Mucosa of descending colon (tissue), 3 donors: ENCODE measurements around the gene PKNOX2. TPM values are rescaled to one million over a fixed set of nuclear protein-coding genes. Genes with fewer than 3 reads are reported as not detected.

Source experiments
- ATAC-seq: fragments of 200-7000 bp; cut with Tn5 transposase; one replicate; pipeline ENCODE4 v1.9.1; 2020; ENCODE audit warnings: mild to moderate bottlenecking, moderate library complexity
- DNase-seq, 3 donors: peaks; one replicate each; pipeline ENCODE4 v3.0.0-alpha.2; 2020
- H3K36me3 ChIP-seq: fragments of 200-600 bp; one replicate; pipeline ENCODE4 v1.8.0; 2021; ENCODE audit warnings: low read depth, mild to moderate bottlenecking
- H3K4me1 ChIP-seq: fragments of 200-600 bp; one replicate; pipeline ENCODE4 v1.8.0; 2021; ENCODE audit warnings: low read depth, mild to moderate bottlenecking
- H3K4me3 ChIP-seq: fragments of 200-600 bp; one replicate; pipeline ENCODE4 v1.8.0; 2021; ENCODE audit warnings: mild to moderate bottlenecking
- H3K9me3 ChIP-seq: fragments of 200-600 bp; one replicate; pipeline ENCODE4 v1.8.0; 2021; ENCODE audit warnings: mild to moderate bottlenecking
- CTCF ChIP-seq: fragments of 200-600 bp; IDR thresholded peaks from one replicate; pipeline ENCODE4 v1.8.0; 2022; ENCODE audit warnings: antibody characterized with exemption, mild to moderate bottlenecking
- intact Hi-C, 2 donors: fragments of 100-400 bp; cut with DNase I in 1 of 2; cut with micrococcal nuclease in 1 of 2; formaldehyde crosslinking; loops; one replicate each; pipeline versions ENCODE4 v1.11.0 to v1.11.1; 2022; cut with DNase I, micrococcal nuclease
- total RNA-seq, 3 donors: library from RNA; stranded (reverse); fragmentation: NEBNext Ultra II Directional in 2 of 3; extraction: Animal tissue kit (Norgen Biotek cat#: 25700) in 2 of 3; gene quantifications; one replicate each; pipeline versions ENCODE4 v1.2.1 to v1.2.4, GENCODE V29; 2021 to 2023
- donor health status: DM: no; HTN: no; CAD: no; lungs with moderate emphysema.
- donor health status: DM: no; HTN: no; CAD: no.
- donor health status: DM: no; HTN: yes; CAD: no.

Gene PKNOX2
- total RNA-seq, 3 donors from 2014 or later, result 1.5 to 4.0 (median 1.9) TPM

- no peak for ATAC-seq
- intact Hi-C loops, result no loop called here
- H3K4me1 ChIP-seq, result no peaks in the 10 kb centered on the region
Observed at GRCh38 chr11:125343718-125344131, 179.2 kb downstream of the PKNOX2 start.

GRCh38 chr11:125344846-125345420 lies 180.4 kb downstream of the PKNOX2 start:
- TF ChIP-seq CTCF, result no peak
- no peak for ATAC-seq
- H3K4me3 ChIP-seq, result no peak overlapping the region
- no peaks in the 10 kb centered on the region for H3K36me3 ChIP-seq
- H3K4me1 ChIP-seq, result no peaks in the 10 kb centered on the region
- H3K9me3 ChIP-seq, result no peaks in the 10 kb centered on the region
- intact Hi-C loops, result loop anchor here in 1 of 2 donors (5.0 kb wide), 1 partner anchor 178 kb away; no protein-coding TSS in a partner anchor
- no peak for DNase-seq

More at GRCh38 chr11:125343718-125344131, 179.2 kb downstream of the PKNOX2 start:
- Histone ChIP-seq H3K9me3 (no peaks in the 10 kb centered on the region), H3K36me3 (no peaks in the 10 kb centered on the region), H3K4me3 (no peak overlapping the region)
- no peak for TF ChIP-seq CTCF
- DNase-seq, result no peak

DNA sequence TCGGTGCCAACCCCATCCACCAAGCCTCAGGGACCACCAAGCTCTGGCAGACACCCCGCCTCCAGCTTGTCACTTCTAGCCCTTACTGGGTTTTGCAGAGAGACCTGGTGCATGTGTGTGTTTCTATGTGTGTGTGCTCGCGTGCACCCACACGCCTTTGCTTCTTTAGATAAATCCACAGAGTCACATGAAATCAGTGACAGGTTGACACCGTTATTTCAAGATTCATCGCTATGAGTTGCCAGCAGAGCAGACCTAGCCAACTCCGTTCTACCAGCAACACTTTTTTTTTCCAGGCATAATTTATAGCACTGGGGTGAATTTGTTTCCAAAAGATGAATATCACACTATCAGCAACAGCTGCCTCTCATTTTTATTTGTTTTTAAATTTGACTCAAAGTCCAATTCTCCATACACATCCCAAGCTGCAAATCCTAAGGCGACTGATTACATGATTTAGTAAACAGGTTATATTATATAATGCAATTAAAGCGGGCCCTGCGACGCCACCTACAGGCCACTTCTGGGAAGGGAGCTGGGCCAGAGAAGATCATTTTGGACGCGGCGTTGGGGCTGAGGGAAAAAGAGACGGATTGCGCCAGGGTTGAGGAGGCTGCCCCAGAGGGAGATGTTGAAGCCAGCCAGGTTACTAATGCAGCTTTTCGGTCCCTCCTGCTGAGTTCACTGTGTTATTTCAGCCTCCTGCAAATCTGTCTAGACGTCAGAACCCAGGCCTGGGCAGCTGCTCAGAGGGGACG lies 181.0 kb downstream of the PKNOX2 start:
- H3K4me3 ChIP-seq, result no peak overlapping the region
- no peaks in the 10 kb centered on the region for H3K4me1 ChIP-seq
- peak; percentile 63 for TF ChIP-seq CTCF
- intact Hi-C loops, result loop anchor here in 1 of 2 donors (5.0 kb wide), 1 partner anchor 178 kb away; no protein-coding TSS in a partner anchor
- no peaks in the 10 kb centered on the region for H3K36me3 ChIP-seq
- H3K9me3 ChIP-seq, result no peaks in the 10 kb centered on the region
- peak; percentile 67 for ATAC-seq
- DNase-seq, result peak in 2 of 3 donors; percentile 69 to 73

GRCh38 chr11:125346179-125346530 lies 181.6 kb downstream of the PKNOX2 start:
- ATAC-seq (no peak), DNase-seq (no peak)
- Histone ChIP-seq H3K4me3 (no peak overlapping the region), H3K4me1 (no peaks in the 10 kb centered on the region), H3K9me3 (no peaks in the 10 kb centered on the region), H3K36me3 (no peaks in the 10 kb centered on the region)
- intact Hi-C loops, result loop anchor here in 1 of 2 donors (5.0 kb wide), 1 partner anchor 179 kb away; no protein-coding TSS in a partner anchor
- TF ChIP-seq CTCF, result no peak

GRCh38 chr11:125346565-125347260 lies 182.2 kb downstream of the PKNOX2 start:
- Histone ChIP-seq H3K9me3 (no peaks in the 10 kb centered on the region), H3K36me3 (no peaks in the 10 kb centered on the region), H3K4me1 (no peaks in the 10 kb centered on the region), H3K4me3 (no peak overlapping the region)
- no peak for TF ChIP-seq CTCF
- DNase-seq (no peak), ATAC-seq (no peak)
- intact Hi-C loops, result loop anchor here in 1 of 2 donors (5.0 kb wide), 1 partner anchor 179 kb away; no protein-coding TSS in a partner anchor
